ENCODE data around the gene FOXC2. TPM values are rescaled to one million over a fixed set of nuclear protein-coding genes. Genes with fewer than 3 reads are reported as not detected.

The FOXC2 gene
- total and polyA plus RNA-seq, 2 donors (not counting 3 experiments of a cell fraction or from before 2014, with no cell fraction given), result 7.7 to 44.0 TPM

GRCh38 chr16:86546638-86547013 lies 20.0 kb upstream of the FOXC2 start:
- Histone ChIP-seq H3K9me1 (replicated peaks; ENCODE audit: control insufficient read depth, extremely low read depth, insufficient read depth, low read length) (no peaks in the 10 kb centered on the region), H3K9ac (replicated peaks; ENCODE audit: extremely low read depth, insufficient read depth, low read length) (no peak overlapping the region), H3K4me1 (ENCODE audit: control insufficient read depth, extremely low read depth, insufficient read depth, low read length) (no peaks in the 10 kb centered on the region), H3K4me3 (replicated peaks in 1 of 3; ENCODE audit: insufficient read depth in 1 of 3, low read depth in 1 of 3, low read length in 3 of 3) (no peak overlapping the region), H3K4me2 (ENCODE audit: insufficient read depth, low read length) (no peak overlapping the region), H3K27me3 (ENCODE audit: control insufficient read depth in 2 of 2, insufficient read depth in 2 of 2, low read length in 2 of 2) (no peaks in the 10 kb centered on the region), H3K9me3 (replicated peaks; ENCODE audit: control insufficient read depth, insufficient read depth, low read length) (no peaks in the 10 kb centered on the region), H3K27ac (ENCODE audit: insufficient read depth, low read depth, low read length) (no peak overlapping the region), H3K36me3 (ENCODE audit: control insufficient read depth in 2 of 2, extremely low read depth in 1 of 2, insufficient read depth in 2 of 2, low read length in 2 of 2) (peaks cover 2 to 19% of the 10 kb centered on the region in 2 experiments), H3K79me2 (ENCODE audit: control insufficient read depth, insufficient read depth, low read length) (no peaks in the 10 kb centered on the region), H4K20me1 (replicated peaks; ENCODE audit: control insufficient read depth, extremely low read depth, insufficient read depth, low read length) (no peaks in the 10 kb centered on the region), H2AFZ (ENCODE audit: low read depth, low read length) (no peak overlapping the region)
- TF ChIP-seq POLR2AphosphoS5 (IDR thresholded peaks at IDR 0.05; ENCODE audit: insufficient read depth, low read depth, low read length), result no peak
- no peak for TF ChIP-seq MYC (IDR thresholded peaks at IDR 0.05; ENCODE audit: low read depth, low read length)
- TF ChIP-seq MAX (IDR thresholded peaks at IDR 0.05; ENCODE audit: insufficient read depth, insufficient read length), result no peak
- no peak for TF ChIP-seq EZH2 (IDR thresholded peaks at IDR 0.05; ENCODE audit: borderline replicate concordance, low read depth, low read length, severe bottlenecking)
- TF ChIP-seq JUN (IDR thresholded peaks at IDR 0.05; ENCODE audit: borderline replicate concordance, insufficient read depth, insufficient read length, low read depth), result no peak
- no peak for TF ChIP-seq POLR2A (IDR thresholded peaks at IDR 0.05; ENCODE audit: low read depth, low read length)
- TF ChIP-seq CTCF (IDR thresholded peaks at IDR 0.05; ENCODE audit: extremely low read depth in 1 of 2, insufficient read depth in 1 of 2, low read depth in 1 of 2, low read length in 2 of 2), result no peak
- ChIA-PET POLR2A (no interaction called here), CTCF (no interaction called here)
- no TSS peak for BruUV-seq (replicated peaks)
- intact Hi-C loops (cut with micrococcal nuclease) (no loop called here), dilution Hi-C loops (cut with MboI; ENCODE audit: extremely low pct_ligation_motif_present, low sequenced_read_pairs) (no loop called here)
- DNase-seq (ENCODE audit: low read depth, low spot score) (no peak), FAIRE-seq (no peak)

All from endothelial cell of umbilical vein (primary cell).